ENCODE measurements around the gene IPCEF1.
"Not testable (repeated sequence)": the region's sequence is repeated elsewhere in the genome, so short reads cannot be mapped to it uniquely, and the experiment has no call there.

Gene IPCEF1

DNA sequence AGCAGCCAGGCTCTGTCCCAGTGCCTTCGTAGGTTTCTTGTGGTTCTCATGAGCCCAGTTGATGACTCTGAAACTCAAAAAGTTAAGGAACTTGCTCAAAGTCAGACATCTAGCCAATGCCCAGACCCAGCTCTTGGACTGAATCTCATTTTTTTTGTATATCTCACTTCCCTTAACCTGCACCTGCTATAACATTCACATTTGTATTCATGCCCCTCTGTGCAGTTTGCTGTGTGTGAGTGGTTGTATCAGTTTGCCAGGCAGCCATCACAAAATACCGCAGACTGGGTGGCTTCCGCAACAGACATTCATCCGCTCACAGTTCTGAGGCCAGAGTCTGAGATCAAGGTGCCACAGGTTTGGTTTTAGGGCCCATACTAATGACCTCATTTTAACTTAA is 49.9 kb downstream of the IPCEF1 start:
- no peak for DNase-seq (ENCODE audit: low read depth)
- TF ChIP-seq MAX (IDR thresholded peaks at IDR 0.05; ENCODE audit: low read depth, low read length): no peak

DNA sequence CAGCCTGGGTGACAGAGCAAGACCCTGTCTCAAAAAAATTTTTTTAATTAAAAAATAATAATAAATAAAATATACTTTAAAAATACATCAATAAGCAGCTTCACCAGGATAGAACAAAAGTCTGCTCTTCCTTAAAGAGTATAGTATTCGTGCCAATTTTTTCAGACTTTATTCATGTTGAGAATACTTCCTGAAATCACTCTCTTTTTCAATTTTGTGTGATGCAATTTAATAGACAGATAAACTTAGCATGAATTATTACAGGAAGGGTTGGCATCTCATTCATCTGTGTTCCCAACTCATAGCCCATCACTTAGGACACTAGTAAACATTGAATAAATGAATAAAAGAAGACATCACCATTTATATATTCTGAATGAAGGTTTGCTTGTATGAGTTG is 52.4 kb downstream of the IPCEF1 start:
- DNase-seq (ENCODE audit: low read depth): no peak
- no peak for TF ChIP-seq MAX (IDR thresholded peaks at IDR 0.05; ENCODE audit: low read depth, low read length)
- TF ChIP-seq CTCF (IDR thresholded peaks at IDR 0.05; ENCODE audit: low read depth, low read length): no peak
- no peak for TF ChIP-seq MYC (IDR thresholded peaks at IDR 0.05; ENCODE audit: low read depth, low read length)
- TF ChIP-seq POLR2A (IDR thresholded peaks at IDR 0.05; ENCODE audit: extremely low read depth, insufficient read length): no peak
- no peak overlapping the region for H3K4me3 ChIP-seq (ENCODE audit: low read depth, low read length)

More for the DNA sequence above, 49.9 kb downstream of the IPCEF1 start:
- no peak overlapping the region for H3K4me3 ChIP-seq (ENCODE audit: low read depth, low read length)

DNA sequence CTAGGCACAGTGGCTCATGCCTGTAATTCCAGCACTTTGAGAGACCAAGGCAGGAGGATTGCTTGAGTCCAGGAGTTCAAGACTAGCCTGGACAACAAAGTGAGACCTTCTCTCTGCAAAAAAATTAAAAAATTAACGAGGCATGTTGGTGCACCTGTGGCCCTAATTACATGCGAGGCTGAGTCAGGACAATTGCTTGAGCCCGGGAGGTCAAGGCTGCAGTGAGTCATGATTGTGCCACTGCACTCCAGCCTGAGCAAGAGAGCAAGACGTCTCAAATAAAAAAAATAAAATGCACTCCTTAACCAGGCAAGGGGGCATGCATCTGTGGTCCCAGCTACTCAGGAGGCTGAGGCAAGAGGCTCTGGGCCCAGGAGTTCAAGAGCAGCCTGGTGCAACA is 53.0 kb downstream of the IPCEF1 start:
- DNase-seq (ENCODE audit: low read depth): peak; percentile 49
- H3K4me3 ChIP-seq (ENCODE audit: low read depth, low read length): not testable (repeated sequence)

DNA sequence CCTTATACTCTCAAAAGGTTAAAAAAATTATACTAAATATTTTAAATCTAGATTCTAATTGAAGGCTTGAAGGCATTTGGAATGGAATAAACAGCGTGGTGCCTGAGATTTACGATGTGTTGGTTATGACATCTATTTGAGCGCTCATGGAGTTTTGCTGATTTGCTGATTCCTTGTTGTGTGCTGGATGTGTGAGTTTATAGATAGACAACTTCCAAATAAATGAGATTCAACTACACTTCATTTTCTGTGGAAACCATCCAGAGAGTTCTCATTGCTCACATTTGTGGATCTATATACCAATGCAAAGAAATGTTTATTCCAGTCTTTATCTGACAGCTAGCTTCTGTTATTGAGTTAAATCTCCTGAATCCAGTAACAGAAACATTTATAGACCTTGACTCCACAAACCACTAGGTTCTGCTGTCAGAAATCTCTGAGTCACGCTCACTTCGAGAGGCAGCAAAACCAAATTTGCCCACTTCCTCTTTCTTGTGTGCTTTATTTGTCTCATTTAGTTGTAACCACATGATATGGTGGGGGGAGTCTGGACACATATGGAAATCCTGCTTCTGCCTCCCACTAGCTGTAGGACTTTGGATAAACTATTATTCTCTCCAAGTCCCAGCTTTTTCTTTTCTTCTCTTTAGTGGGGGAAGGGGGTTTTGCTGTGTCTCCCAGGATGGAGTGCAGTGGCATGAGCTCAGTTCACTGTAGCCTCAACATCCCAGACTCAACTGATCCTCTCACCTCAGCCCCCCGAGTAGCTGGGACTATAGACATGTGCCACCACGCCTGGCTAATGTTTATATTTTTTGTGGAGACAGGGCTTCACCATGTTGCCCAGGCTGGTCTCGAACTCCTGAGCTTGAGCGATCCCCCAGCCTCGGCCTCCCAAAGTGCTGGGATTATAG is 54.5 kb downstream of the IPCEF1 start:
- no peak for TF ChIP-seq POLR2A (IDR thresholded peaks at IDR 0.05; ENCODE audit: extremely low read depth, insufficient read length)
- peak; percentile 50; the same call in 1 of the 2 replicates for TF ChIP-seq MYC (IDR thresholded peaks at IDR 0.05; ENCODE audit: low read depth, low read length)
- peak; percentile 55 for TF ChIP-seq MAX (IDR thresholded peaks at IDR 0.05; ENCODE audit: low read depth, low read length)
- TF ChIP-seq CTCF (IDR thresholded peaks at IDR 0.05; ENCODE audit: low read depth, low read length): no peak
- no peak overlapping the region for H3K4me3 ChIP-seq (ENCODE audit: low read depth, low read length)
- peak; percentile 94 for DNase-seq (ENCODE audit: low read depth)

- H3K4me3 ChIP-seq (ENCODE audit: low read depth, low read length): no peak overlapping the region
- no peak for DNase-seq (ENCODE audit: low read depth)
- TF ChIP-seq MYC (IDR thresholded peaks at IDR 0.05; ENCODE audit: low read depth, low read length) (no peak), POLR2A (IDR thresholded peaks at IDR 0.05; ENCODE audit: extremely low read depth, insufficient read length) (no peak), MAX (IDR thresholded peaks at IDR 0.05; ENCODE audit: low read depth, low read length) (no peak), CTCF (IDR thresholded peaks at IDR 0.05; ENCODE audit: low read depth, low read length) (no peak)
Observed at GRCh38 chr6:154301086-154301625, 55.4 kb downstream of the IPCEF1 start.

GRCh38 chr6:154298297-154298696 is 58.3 kb downstream of the IPCEF1 start:
- no peak for DNase-seq (ENCODE audit: low read depth)
- no peak overlapping the region for H3K4me3 ChIP-seq (ENCODE audit: low read depth, low read length)
- TF ChIP-seq POLR2A (IDR thresholded peaks at IDR 0.05; ENCODE audit: extremely low read depth, insufficient read length) (no peak), CTCF (IDR thresholded peaks at IDR 0.05; ENCODE audit: low read depth, low read length) (no peak), MAX (IDR thresholded peaks at IDR 0.05; ENCODE audit: low read depth, low read length) (no peak), MYC (IDR thresholded peaks at IDR 0.05; ENCODE audit: low read depth, low read length) (no peak)

Measured in NB4 (cell line).